ENCODE data around the gene ANXA2R.

Gene ANXA2R

GRCh38 chr5:43074987-43075318 lies 34.8 kb upstream of the ANXA2R start:
- TF ChIP-seq CTCF (IDR thresholded peaks at IDR 0.05; ENCODE audit: low read depth, low read length), result no peak
- no peak overlapping the region for H3K4me3 ChIP-seq (ENCODE audit: low read depth, low read length)

DNA sequence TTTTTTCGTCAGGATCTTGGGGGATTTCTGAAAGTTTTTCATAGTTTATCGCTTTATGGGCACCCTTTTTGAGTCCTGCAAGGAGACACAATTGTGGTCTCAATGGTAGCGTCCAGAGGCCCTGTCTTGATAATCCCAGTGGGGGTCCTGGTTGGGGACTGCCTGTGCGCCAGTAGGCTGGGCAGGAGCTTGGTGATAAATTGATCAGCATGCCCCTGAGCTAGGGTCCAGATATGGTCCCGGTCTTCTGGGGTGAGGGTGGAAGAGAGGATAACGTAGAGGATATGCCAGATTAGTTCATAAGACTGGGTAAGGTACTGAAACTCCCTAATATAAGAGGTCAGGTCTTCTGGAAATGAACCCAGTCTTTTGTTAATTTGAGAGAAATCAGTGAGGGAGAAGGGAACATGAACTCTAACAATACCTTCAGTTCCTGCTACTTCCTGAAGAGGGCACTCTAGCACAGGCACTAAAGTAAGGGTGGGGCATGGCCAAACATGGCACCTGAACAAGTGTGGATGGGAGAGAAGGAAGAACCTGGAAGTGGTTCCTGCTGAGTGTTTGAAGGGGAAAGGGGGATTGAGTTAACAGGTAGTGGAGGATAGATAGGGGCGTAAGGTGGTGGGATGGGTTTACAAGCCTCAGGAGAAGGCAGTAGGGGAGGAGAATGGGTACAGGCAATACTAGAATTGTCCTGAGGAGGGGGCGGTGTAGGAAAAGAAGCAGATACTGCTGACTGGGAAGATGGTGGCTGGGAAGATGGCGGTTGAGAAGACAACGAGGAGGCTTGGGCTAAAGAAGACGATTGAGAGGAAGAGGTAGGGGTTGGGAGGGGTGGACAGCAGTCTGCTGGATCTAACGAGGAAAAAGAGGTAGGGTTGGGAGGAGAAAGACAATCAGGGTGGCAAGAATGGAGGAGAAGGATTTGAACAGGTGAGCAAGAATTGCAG lies 33.8 kb upstream of the ANXA2R start:
- H3K4me3 ChIP-seq (ENCODE audit: low read depth, low read length), result no peak overlapping the region
- TF ChIP-seq CTCF (IDR thresholded peaks at IDR 0.05; ENCODE audit: low read depth, low read length), result peak; percentile 55

- H3K4me3 ChIP-seq (ENCODE audit: low read depth, low read length), result peak overlapping the region; percentile 89
Measured at GRCh38 chr5:43069401-43069720, 29.2 kb upstream of the ANXA2R start.

GRCh38 chr5:43068037-43068436 lies 27.9 kb upstream of the ANXA2R start:
- peak overlapping the region; percentile 89 for H3K4me3 ChIP-seq (ENCODE audit: low read depth, low read length)
- no peak for TF ChIP-seq CTCF (IDR thresholded peaks at IDR 0.05; ENCODE audit: low read depth, low read length)

GRCh38 chr5:43066799-43067741 lies 27.0 kb upstream of the ANXA2R start:
- no peak for TF ChIP-seq CTCF (IDR thresholded peaks at IDR 0.05; ENCODE audit: low read depth, low read length)

GRCh38 chr5:43065948-43066798 lies 26.1 kb upstream of the ANXA2R start:
- H3K4me3 ChIP-seq (ENCODE audit: low read depth, low read length), result peak overlapping the region; percentile 89
- no peak for TF ChIP-seq CTCF (IDR thresholded peaks at IDR 0.05; ENCODE audit: low read depth, low read length)

More at GRCh38 chr5:43066799-43067741, 27.0 kb upstream of the ANXA2R start:
- peak overlapping the region; percentile 89 for H3K4me3 ChIP-seq (ENCODE audit: low read depth, low read length)

GRCh38 chr5:43065387-43065947 lies 25.3 kb upstream of the ANXA2R start:
- H3K4me3 ChIP-seq (ENCODE audit: low read depth, low read length), result peak overlapping the region; percentile 89

More at GRCh38 chr5:43065387-43065947, 25.3 kb upstream of the ANXA2R start:
- no peak for TF ChIP-seq CTCF (IDR thresholded peaks at IDR 0.05; ENCODE audit: low read depth, low read length)

Data from WI38 (cell line).